ENCODE measurements around the gene REELD1. TPM values are rescaled to one million over a fixed set of nuclear protein-coding genes. Genes with fewer than 3 reads are reported as not detected.

The REELD1 gene
- total and polyA plus RNA-seq, 2 donors (not counting 3 experiments of a cell fraction or from before 2014, with no cell fraction given) = not detected

- dilution Hi-C loops (cut with MboI; ENCODE audit: extremely low pct_ligation_motif_present, low sequenced_read_pairs) = no loop called here
Measured at GRCh38 chr4:146193628-146194027, 20.7 kb upstream of the REELD1 start.

GRCh38 chr4:146194212-146194611, 20.1 kb upstream of the REELD1 start:
- TF ChIP-seq MAX (IDR thresholded peaks at IDR 0.05; ENCODE audit: insufficient read depth, insufficient read length) = no peak
- no peak for TF ChIP-seq EZH2 (IDR thresholded peaks at IDR 0.05; ENCODE audit: borderline replicate concordance, low read depth, low read length, severe bottlenecking)
- TF ChIP-seq JUN (IDR thresholded peaks at IDR 0.05; ENCODE audit: borderline replicate concordance, insufficient read depth, insufficient read length, low read depth) = no peak
- TF ChIP-seq POLR2A (IDR thresholded peaks at IDR 0.05; ENCODE audit: low read depth, low read length) = no peak
- TF ChIP-seq GATA2 (IDR thresholded peaks at IDR 0.05; ENCODE audit: insufficient read depth, insufficient read length, low read depth, low read length) = no peak
- no peak for TF ChIP-seq CTCF (IDR thresholded peaks at IDR 0.05; ENCODE audit: extremely low read depth in 1 of 2, insufficient read depth in 1 of 2, low read depth in 1 of 2, low read length in 2 of 2)
- no peak for TF ChIP-seq FOS (IDR thresholded peaks at IDR 0.05; ENCODE audit: borderline replicate concordance, insufficient read depth, low read length)
- no peak for TF ChIP-seq MYC (IDR thresholded peaks at IDR 0.05; ENCODE audit: low read depth, low read length)
- TF ChIP-seq POLR2AphosphoS5 (IDR thresholded peaks at IDR 0.05; ENCODE audit: insufficient read depth, low read depth, low read length) = no peak
- Histone ChIP-seq H3K4me3 (replicated peaks in 1 of 3; ENCODE audit: insufficient read depth in 1 of 3, low read depth in 1 of 3, low read length in 3 of 3) (no peak overlapping the region), H3K27me3 (ENCODE audit: control insufficient read depth in 2 of 2, insufficient read depth in 2 of 2, low read length in 2 of 2) (no peaks in the 10 kb centered on the region), H3K9ac (replicated peaks; ENCODE audit: extremely low read depth, insufficient read depth, low read length) (no peak overlapping the region), H2AFZ (ENCODE audit: low read depth, low read length) (no peak overlapping the region), H3K36me3 (ENCODE audit: control insufficient read depth in 2 of 2, extremely low read depth in 1 of 2, insufficient read depth in 2 of 2, low read length in 2 of 2) (peaks cover 6 to 9% of the 10 kb centered on the region in 2 experiments), H3K79me2 (ENCODE audit: control insufficient read depth, insufficient read depth, low read length) (no peaks in the 10 kb centered on the region), H3K9me3 (replicated peaks; ENCODE audit: control insufficient read depth, insufficient read depth, low read length) (no peaks in the 10 kb centered on the region), H3K27ac (ENCODE audit: insufficient read depth, low read depth, low read length) (no peak overlapping the region), H3K4me2 (ENCODE audit: insufficient read depth, low read length) (no peak overlapping the region), H3K4me1 (ENCODE audit: control insufficient read depth, extremely low read depth, insufficient read depth, low read length) (no peaks in the 10 kb centered on the region), H3K9me1 (replicated peaks; ENCODE audit: control insufficient read depth, extremely low read depth, insufficient read depth, low read length) (no peaks in the 10 kb centered on the region), H4K20me1 (replicated peaks; ENCODE audit: control insufficient read depth, extremely low read depth, insufficient read depth, low read length) (no peaks in the 10 kb centered on the region)
- FAIRE-seq = no peak
- dilution Hi-C loops (cut with MboI; ENCODE audit: extremely low pct_ligation_motif_present, low sequenced_read_pairs) (no loop called here), intact Hi-C loops (cut with micrococcal nuclease) (no loop called here)
- POLR2A ChIA-PET = no interaction called here
- CTCF ChIA-PET = no interaction called here
- BruUV-seq (replicated peaks) = no TSS peak
- no peak for DNase-seq (ENCODE audit: low read depth, low spot score)

More at GRCh38 chr4:146193628-146194027, 20.7 kb upstream of the REELD1 start:
- no peak for DNase-seq (ENCODE audit: low read depth, low spot score)
- H3K9me1 ChIP-seq (replicated peaks; ENCODE audit: control insufficient read depth, extremely low read depth, insufficient read depth, low read length) = no peaks in the 10 kb centered on the region
- no peak overlapping the region for H3K9ac ChIP-seq (replicated peaks; ENCODE audit: extremely low read depth, insufficient read depth, low read length)
- no peak overlapping the region for H3K4me2 ChIP-seq (ENCODE audit: insufficient read depth, low read length)
- TF ChIP-seq POLR2AphosphoS5 (IDR thresholded peaks at IDR 0.05; ENCODE audit: insufficient read depth, low read depth, low read length) (no peak), MAX (IDR thresholded peaks at IDR 0.05; ENCODE audit: insufficient read depth, insufficient read length) (no peak), FOS (IDR thresholded peaks at IDR 0.05; ENCODE audit: borderline replicate concordance, insufficient read depth, low read length) (no peak), GATA2 (IDR thresholded peaks at IDR 0.05; ENCODE audit: insufficient read depth, insufficient read length, low read depth, low read length) (no peak)
- no peak overlapping the region for H3K27ac ChIP-seq (ENCODE audit: insufficient read depth, low read depth, low read length)
- peaks cover 6 to 9% of the 10 kb centered on the region in 2 experiments for H3K36me3 ChIP-seq (ENCODE audit: control insufficient read depth in 2 of 2, extremely low read depth in 1 of 2, insufficient read depth in 2 of 2, low read length in 2 of 2)
- H2AFZ ChIP-seq (ENCODE audit: low read depth, low read length) = no peak overlapping the region
- H4K20me1 ChIP-seq (replicated peaks; ENCODE audit: control insufficient read depth, extremely low read depth, insufficient read depth, low read length) = no peaks in the 10 kb centered on the region
- H3K9me3 ChIP-seq (replicated peaks; ENCODE audit: control insufficient read depth, insufficient read depth, low read length) = no peaks in the 10 kb centered on the region
- ChIA-PET CTCF (no interaction called here), POLR2A (no interaction called here)
- no peaks in the 10 kb centered on the region for H3K79me2 ChIP-seq (ENCODE audit: control insufficient read depth, insufficient read depth, low read length)
- BruUV-seq (replicated peaks) = no TSS peak
- no peaks in the 10 kb centered on the region for H3K4me1 ChIP-seq (ENCODE audit: control insufficient read depth, extremely low read depth, insufficient read depth, low read length)
- H3K4me3 ChIP-seq (replicated peaks in 1 of 3; ENCODE audit: insufficient read depth in 1 of 3, low read depth in 1 of 3, low read length in 3 of 3) = no peak overlapping the region
- FAIRE-seq = no peak
- H3K27me3 ChIP-seq (ENCODE audit: control insufficient read depth in 2 of 2, insufficient read depth in 2 of 2, low read length in 2 of 2) = no peaks in the 10 kb centered on the region
- intact Hi-C loops (cut with micrococcal nuclease) = no loop called here

Data from endothelial cell of umbilical vein (primary cell).